HepG2 (cell line): ENCODE data around the gene FAM187B. TPM values are rescaled to one million over a fixed set of nuclear protein-coding genes. Genes with fewer than 3 reads are reported as not detected.
A peak's percentile ranks its signal among the peaks of the same experiment; 100 is the strongest.

Experiments
- AHR ChIP-seq: IDR thresholded peaks from 2 replicates; pipeline ENCODE4 v1.6.1; 2018; ENCODE audit warnings: missing genetic modification reagents, missing compliant biosample characterization
- AKAP8 ChIP-seq: sonication (generic); formaldehyde crosslinking; IDR thresholded peaks from 2 replicates; pipeline ENCODE4 v1.5.1; 2020; ENCODE audit warnings: mild to moderate bottlenecking, missing genetic modification reagents
- DMAP1 ChIP-seq: IDR thresholded peaks from 2 replicates; pipeline ENCODE4 v1.6.1; 2016
- NCOR1 ChIP-seq: fragments of 200-600 bp; sonication (generic); IDR thresholded peaks from 2 replicates; pipeline ENCODE4 v1.7.0; 2017; ENCODE audit warnings: antibody characterized with exemption, low read length, borderline replicate concordance
- NFE2L2 ChIP-seq: fragments of 150-350 bp; IDR thresholded peaks from 2 replicates; pipeline ENCODE4 v1.6.1; 2014; ENCODE audit warnings: low read length
- NRL ChIP-seq: sonication (generic); formaldehyde crosslinking; IDR thresholded peaks from 2 replicates; pipeline ENCODE4 v1.5.0; 2020; ENCODE audit warnings: missing genetic modification reagents, mild to moderate bottlenecking, moderate library complexity, borderline replicate concordance
- STAT5B ChIP-seq: sonication (generic); formaldehyde crosslinking; IDR thresholded peaks from 2 replicates; pipeline ENCODE4 v1.4.0; 2020; ENCODE audit warnings: missing genetic modification reagents
- ZNF670 ChIP-seq: sonication (generic); formaldehyde crosslinking; IDR thresholded peaks from 2 replicates; pipeline ENCODE4 v1.8.0; 2022; ENCODE audit warnings: mild to moderate bottlenecking, missing genetic modification reagents, borderline replicate concordance
- polyA plus RNA-seq, 8 experiments: library from polyadenylated mRNA; depleted of rRNA in 3 of 8; stranded (reverse) in 7 of 8; unstranded in 1 of 8; fragments of >200 nt; fragmentation: Illumina TruSeq in 4 of 8; extraction: Trizol in 4 of 8; gene quantifications; 2 replicates each; pipeline versions ENCODE4 v1.2.1 to v1.2.3, GENCODE V29; 2011 to 2016; ENCODE audit warnings: low read depth in 4 of 8, missing spikeins in 1 of 8, mixed read lengths in 1 of 8; ENCODE audit not compliant: insufficient read depth in 1 of 8
- total RNA-seq, 5 experiments: library from RNA; depleted of rRNA; stranded (reverse); fragments of >200 nt; fragmentation: Illumina TruSeq; extraction: Trizol; gene quantifications; 2 replicates each; pipeline ENCODE4 v1.2.3, GENCODE V29; 2016; ENCODE audit warnings: low read depth in 1 of 5
- TF ChIP-seq, protein P1 (sequence below): sonication (generic); formaldehyde crosslinking; IDR thresholded peaks from 2 replicates; pipeline ENCODE4 v1.4.0; 2020; ENCODE audit warnings: mild to moderate bottlenecking, missing genetic modification reagents
- TF ChIP-seq, protein P2 (sequence below): sonication (generic); formaldehyde crosslinking; IDR thresholded peaks from 2 replicates; pipeline ENCODE4 v1.4.0; 2020; ENCODE audit warnings: missing genetic modification reagents, mild to moderate bottlenecking, borderline replicate concordance
- TF ChIP-seq, protein P3 (sequence below): sonication (generic); formaldehyde crosslinking; IDR thresholded peaks from 2 replicates; pipeline ENCODE4 v1.5.0; 2020; ENCODE audit warnings: mild to moderate bottlenecking, missing genetic modification reagents, borderline replicate concordance

Gene FAM187B
- total and polyA plus RNA-seq, 2 of the 13 experiments (the other 11 are each of a cell fraction or from before 2014, with no cell fraction given) = not detected

DNA sequence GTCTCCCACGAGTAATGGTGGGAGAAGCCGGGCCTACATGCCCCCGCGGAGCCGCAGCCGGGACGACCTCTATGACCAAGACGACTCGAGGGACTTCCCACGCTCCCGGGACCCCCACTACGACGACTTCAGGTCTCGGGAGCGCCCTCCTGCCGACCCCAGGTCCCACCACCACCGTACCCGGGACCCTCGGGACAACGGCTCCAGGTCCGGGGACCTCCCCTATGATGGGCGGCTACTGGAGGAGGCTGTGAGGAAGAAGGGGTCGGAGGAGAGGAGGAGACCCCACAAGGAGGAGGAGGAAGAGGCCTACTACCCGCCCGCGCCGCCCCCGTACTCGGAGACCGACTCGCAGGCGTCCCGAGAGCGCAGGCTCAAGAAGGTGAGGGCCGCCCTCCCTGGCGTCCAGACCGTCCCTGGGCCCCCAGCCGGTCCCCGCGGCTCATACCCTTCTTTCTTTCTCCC is 38.8 kb upstream of the FAM187B start (continued):
- TF ChIP-seq, protein P1, sequence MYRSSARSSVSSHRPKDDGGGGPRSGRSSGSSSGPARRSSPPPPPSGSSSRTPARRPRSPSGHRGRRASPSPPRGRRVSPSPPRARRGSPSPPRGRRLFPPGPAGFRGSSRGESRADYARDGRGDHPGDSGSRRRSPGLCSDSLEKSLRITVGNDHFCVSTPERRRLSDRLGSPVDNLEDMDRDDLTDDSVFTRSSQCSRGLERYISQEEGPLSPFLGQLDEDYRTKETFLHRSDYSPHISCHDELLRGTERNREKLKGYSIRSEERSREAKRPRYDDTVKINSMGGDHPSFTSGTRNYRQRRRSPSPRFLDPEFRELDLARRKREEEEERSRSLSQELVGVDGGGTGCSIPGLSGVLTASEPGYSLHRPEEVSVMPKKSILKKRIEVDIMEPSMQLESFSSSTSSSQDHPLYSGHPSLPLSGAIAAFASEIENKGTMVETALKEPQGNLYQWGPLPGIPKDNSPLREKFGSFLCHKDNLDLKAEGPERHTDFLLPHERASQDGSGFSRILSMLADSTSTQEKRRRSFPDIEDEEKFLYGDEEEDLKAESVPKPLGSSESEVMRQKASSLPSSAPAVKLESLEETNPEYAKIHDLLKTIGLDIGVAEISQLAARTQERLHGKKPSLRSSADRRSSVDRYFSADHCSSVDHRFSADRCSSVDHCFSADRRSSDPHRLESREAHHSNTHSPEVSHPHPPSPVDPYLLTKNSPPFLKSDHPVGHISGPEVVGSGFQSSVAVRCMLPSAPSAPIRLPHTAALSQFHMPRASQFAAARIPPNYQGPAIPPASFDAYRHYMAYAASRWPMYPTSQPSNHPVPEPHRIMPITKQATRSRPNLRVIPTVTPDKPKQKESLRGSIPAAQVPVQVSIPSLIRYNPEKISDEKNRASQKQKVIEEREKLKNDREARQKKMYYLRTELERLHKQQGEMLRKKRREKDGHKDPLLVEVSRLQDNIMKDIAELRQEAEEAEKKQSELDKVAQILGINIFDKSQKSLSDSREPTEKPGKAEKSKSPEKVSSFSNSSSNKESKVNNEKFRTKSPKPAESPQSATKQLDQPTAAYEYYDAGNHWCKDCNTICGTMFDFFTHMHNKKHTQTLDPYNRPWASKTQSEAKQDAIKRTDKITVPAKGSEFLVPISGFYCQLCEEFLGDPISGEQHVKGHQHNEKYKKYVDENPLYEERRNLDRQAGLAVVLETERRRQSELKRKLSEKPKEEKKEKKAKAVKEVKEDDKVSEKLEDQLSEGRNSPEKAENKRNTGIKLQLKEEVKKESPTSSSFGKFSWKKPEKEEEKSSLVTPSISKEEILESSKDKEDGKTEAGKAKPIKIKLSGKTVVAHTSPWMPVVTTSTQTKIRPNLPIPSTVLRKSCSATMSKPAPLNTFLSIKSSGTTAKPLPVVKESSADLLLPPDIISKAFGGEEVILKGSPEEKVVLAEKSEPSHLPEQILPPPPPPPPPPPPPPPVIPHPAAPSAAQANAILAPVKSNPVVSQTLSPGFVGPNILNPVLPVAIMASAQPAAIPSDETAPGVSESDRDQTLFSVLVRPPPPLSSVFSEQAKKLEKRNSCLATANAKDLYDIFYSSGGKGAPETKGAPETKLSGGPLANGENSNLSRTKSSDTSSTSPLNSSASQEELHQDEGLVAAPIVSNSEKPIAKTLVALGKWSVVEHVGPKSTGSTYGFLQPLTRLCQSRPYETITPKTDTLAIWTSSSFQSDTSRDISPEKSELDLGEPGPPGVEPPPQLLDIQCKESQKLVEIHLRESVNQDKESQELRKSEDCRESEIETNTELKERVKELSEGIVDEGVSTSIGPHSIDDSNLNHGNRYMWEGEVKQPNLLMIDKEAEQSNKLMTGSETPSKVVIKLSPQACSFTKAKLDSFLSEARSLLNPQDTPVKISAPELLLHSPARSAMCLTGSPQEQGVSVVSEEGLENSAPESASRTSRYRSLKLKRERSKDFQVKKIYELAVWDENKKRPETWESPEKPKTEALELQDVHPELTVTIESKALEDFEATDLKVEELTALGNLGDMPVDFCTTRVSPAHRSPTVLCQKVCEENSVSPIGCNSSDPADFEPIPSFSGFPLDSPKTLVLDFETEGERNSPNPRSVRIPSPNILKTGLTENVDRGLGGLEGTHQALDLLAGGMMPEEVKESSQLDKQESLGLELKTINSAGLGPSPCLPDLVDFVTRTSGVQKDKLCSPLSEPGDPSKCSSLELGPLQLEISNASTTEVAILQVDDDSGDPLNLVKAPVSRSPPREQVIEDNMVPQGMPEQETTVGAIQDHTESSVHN (CRISPR knock-in tag) = no peak
- TF ChIP-seq, protein P2, sequence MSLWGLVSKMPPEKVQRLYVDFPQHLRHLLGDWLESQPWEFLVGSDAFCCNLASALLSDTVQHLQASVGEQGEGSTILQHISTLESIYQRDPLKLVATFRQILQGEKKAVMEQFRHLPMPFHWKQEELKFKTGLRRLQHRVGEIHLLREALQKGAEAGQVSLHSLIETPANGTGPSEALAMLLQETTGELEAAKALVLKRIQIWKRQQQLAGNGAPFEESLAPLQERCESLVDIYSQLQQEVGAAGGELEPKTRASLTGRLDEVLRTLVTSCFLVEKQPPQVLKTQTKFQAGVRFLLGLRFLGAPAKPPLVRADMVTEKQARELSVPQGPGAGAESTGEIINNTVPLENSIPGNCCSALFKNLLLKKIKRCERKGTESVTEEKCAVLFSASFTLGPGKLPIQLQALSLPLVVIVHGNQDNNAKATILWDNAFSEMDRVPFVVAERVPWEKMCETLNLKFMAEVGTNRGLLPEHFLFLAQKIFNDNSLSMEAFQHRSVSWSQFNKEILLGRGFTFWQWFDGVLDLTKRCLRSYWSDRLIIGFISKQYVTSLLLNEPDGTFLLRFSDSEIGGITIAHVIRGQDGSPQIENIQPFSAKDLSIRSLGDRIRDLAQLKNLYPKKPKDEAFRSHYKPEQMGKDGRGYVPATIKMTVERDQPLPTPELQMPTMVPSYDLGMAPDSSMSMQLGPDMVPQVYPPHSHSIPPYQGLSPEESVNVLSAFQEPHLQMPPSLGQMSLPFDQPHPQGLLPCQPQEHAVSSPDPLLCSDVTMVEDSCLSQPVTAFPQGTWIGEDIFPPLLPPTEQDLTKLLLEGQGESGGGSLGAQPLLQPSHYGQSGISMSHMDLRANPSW (CRISPR knock-in tag) = no peak
- TF ChIP-seq, protein P3, sequence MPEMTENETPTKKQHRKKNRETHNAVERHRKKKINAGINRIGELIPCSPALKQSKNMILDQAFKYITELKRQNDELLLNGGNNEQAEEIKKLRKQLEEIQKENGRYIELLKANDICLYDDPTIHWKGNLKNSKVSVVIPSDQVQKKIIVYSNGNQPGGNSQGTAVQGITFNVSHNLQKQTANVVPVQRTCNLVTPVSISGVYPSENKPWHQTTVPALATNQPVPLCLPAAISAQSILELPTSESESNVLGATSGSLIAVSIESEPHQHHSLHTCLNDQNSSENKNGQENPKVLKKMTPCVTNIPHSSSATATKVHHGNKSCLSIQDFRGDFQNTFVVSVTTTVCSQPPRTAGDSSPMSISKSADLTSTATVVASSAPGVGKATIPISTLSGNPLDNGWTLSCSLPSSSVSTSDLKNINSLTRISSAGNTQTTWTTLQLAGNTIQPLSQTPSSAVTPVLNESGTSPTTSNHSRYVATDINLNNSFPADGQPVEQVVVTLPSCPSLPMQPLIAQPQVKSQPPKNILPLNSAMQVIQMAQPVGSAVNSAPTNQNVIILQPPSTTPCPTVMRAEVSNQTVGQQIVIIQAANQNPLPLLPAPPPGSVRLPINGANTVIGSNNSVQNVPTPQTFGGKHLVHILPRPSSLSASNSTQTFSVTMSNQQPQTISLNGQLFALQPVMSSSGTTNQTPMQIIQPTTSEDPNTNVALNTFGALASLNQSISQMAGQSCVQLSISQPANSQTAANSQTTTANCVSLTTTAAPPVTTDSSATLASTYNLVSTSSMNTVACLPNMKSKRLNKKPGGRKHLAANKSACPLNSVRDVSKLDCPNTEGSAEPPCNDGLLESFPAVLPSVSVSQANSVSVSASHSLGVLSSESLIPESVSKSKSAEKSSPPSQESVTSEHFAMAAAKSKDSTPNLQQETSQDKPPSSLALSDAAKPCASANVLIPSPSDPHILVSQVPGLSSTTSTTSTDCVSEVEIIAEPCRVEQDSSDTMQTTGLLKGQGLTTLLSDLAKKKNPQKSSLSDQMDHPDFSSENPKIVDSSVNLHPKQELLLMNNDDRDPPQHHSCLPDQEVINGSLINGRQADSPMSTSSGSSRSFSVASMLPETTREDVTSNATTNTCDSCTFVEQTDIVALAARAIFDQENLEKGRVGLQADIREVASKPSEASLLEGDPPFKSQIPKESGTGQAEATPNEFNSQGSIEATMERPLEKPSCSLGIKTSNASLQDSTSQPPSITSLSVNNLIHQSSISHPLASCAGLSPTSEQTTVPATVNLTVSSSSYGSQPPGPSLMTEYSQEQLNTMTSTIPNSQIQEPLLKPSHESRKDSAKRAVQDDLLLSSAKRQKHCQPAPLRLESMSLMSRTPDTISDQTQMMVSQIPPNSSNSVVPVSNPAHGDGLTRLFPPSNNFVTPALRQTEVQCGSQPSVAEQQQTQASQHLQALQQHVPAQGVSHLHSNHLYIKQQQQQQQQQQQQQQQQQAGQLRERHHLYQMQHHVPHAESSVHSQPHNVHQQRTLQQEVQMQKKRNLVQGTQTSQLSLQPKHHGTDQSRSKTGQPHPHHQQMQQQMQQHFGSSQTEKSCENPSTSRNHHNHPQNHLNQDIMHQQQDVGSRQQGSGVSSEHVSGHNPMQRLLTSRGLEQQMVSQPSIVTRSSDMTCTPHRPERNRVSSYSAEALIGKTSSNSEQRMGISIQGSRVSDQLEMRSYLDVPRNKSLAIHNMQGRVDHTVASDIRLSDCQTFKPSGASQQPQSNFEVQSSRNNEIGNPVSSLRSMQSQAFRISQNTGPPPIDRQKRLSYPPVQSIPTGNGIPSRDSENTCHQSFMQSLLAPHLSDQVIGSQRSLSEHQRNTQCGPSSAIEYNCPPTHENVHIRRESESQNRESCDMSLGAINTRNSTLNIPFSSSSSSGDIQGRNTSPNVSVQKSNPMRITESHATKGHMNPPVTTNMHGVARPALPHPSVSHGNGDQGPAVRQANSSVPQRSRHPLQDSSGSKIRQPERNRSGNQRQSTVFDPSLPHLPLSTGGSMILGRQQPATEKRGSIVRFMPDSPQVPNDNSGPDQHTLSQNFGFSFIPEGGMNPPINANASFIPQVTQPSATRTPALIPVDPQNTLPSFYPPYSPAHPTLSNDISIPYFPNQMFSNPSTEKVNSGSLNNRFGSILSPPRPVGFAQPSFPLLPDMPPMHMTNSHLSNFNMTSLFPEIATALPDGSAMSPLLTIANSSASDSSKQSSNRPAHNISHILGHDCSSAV (CRISPR knock-in tag) = no peak
- TF ChIP-seq NRL (CRISPR knock-in tag) = no peak
- TF ChIP-seq ZNF670 (CRISPR knock-in tag) = no peak
- no peak for TF ChIP-seq NCOR1
- peak; percentile 90; the same call in 1 of the 2 replicates for TF ChIP-seq AKAP8 (CRISPR knock-in tag)
- TF ChIP-seq AHR = no peak
- TF ChIP-seq DMAP1 (CRISPR knock-in tag) = no peak; the same call in 1 of the 2 replicates
- no peak for TF ChIP-seq STAT5B (CRISPR knock-in tag)
- no peak for TF ChIP-seq NFE2L2
